GM10847 (cell line): Measurements from ENCODE around the gene HEXIM2.
A peak's percentile ranks its signal among the peaks of the same experiment; 100 is the strongest.

Source experiments
- POLR2A ChIP-seq: IDR thresholded peaks from 2 replicates; pipeline ENCODE4 v1.6.1; 2011; ENCODE audit not compliant: insufficient read length; ENCODE audit errors: extremely low read depth

Gene HEXIM2

GRCh38 chr17:45148183-45149036, 13.3 kb upstream of the HEXIM2 start, which contains the start of gene HEXIM1:
Gene HEXIM1 (plus strand): TSS chr17:45148475. CDS start chr17:45149191, 716 bp downstream.
- TF ChIP-seq POLR2A = peak; percentile 100

- TF ChIP-seq POLR2A = peak; percentile 7
Measured at GRCh38 chr17:45149037-45149668, 12.5 kb upstream of the HEXIM2 start.

DNA sequence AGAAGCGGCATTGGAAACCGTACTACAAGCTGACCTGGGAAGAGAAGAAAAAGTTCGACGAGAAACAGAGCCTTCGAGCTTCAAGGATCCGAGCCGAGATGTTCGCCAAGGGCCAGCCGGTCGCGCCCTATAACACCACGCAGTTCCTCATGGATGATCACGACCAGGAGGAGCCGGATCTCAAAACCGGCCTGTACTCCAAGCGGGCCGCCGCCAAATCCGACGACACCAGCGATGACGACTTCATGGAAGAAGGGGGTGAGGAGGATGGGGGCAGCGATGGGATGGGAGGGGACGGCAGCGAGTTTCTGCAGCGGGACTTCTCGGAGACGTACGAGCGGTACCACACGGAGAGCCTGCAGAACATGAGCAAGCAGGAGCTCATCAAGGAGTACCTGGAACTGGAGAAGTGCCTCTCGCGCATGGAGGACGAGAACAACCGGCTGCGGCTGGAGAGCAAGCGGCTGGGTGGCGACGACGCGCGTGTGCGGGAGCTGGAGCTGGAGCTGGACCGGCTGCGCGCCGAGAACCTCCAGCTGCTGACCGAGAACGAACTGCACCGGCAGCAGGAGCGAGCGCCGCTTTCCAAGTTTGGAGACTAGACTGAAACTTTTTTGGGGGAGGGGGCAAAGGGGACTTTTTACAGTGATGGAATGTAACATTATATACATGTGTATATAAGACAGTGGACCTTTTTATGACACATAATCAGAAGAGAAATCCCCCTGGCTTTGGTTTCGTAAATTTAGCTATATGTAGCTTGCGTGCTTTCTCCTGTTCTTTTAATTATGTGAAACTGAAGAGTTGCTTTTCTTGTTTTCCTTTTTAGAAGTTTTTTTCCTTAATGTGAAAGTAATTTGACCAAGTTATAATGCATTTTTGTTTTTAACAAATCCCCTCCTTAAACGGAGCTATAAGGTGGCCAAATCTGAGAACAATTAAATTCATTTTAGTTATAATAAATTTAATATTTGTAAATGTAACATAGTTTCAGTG, 11.7 kb upstream of the HEXIM2 start:
- TF ChIP-seq POLR2A = no peak

GRCh38 chr17:45150911-45151809, 10.5 kb upstream of the HEXIM2 start:
- no peak for TF ChIP-seq POLR2A

GRCh38 chr17:45155029-45155428, 6.6 kb upstream of the HEXIM2 start:
- TF ChIP-seq POLR2A = no peak

- TF ChIP-seq POLR2A = no peak
Measured at GRCh38 chr17:45155483-45155882, 6.2 kb upstream of the HEXIM2 start.

- no peak for TF ChIP-seq POLR2A
Measured at GRCh38 chr17:45156242-45156641, 5.4 kb upstream of the HEXIM2 start.

GRCh38 chr17:45160447-45161287, 1.0 kb upstream of the HEXIM2 start:
- no peak for TF ChIP-seq POLR2A

DNA sequence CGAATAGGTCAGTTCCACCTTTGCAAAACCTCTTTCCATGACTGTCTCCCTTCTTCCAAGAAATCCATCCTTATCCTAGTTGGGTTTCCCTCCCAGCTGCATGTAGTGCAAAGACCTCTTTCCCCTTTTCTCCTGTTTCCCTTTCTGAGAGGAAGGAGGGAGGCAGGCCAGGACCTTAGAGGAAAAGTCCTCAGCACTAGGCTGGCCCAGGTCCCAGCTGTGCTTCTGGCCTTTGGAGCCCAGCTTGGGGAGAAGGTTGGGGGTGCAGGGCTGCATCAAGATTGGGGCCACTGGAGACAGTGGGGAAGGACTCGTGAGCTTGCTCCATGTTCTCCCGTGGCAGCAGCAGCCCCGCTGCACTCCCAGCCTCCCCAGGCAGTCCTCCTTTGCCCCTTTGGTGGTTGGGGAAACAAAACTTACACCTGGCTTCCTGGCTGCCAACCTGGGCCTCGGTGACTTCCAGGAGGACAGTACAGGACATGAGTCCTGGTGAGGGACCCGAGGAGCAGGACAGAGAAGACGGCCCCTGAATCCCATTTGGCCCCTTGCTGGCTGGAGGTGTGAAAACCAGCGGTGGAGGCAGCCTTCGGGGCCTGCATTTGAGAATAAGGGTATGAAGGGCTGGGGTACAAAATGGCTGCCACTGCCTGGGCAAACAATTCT, 481 bp downstream of the HEXIM2 start:
- no peak for TF ChIP-seq POLR2A

GRCh38 chr17:45164734-45165269, 3.1 kb downstream of the HEXIM2 start:
- TF ChIP-seq POLR2A = no peak

- TF ChIP-seq POLR2A = no peak
Measured at GRCh38 chr17:45168991-45169752, 7.5 kb downstream of the HEXIM2 start.
